GM12892 (cell line): ENCODE data around the gene PRELID2.

Source experiments
- POLR2A ChIP-seq: IDR thresholded peaks from 2 replicates; pipeline ENCODE4 v1.6.1; 2011; ENCODE audit warnings: low read depth, low read length, control low read depth
- TAF1 ChIP-seq: IDR thresholded peaks from 2 replicates; pipeline ENCODE4 v1.6.1; 2011; ENCODE audit warnings: low read depth, mild to moderate bottlenecking, control low read depth, low read length, borderline replicate concordance

DNA sequence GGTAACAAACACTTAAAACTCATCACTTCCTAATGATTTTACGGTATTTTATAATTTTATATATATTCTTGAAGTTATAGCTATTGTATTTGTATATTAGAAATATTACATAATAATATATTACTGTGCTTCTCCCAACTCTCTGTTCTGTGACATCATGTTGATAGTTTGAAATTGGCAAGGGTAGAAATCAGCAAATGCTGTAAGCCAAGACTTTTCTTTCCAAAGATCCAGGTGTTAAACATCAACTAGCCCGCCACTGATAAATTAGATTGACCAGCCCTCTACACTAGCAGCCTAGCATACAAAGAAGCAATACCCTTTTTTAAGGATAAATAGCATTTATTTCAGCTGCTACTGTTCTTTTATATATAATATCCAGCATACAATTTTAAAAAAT lies 122.9 kb downstream of the PRELID2 start:
- no peak for TF ChIP-seq POLR2A
- TF ChIP-seq TAF1 = no peak
